Hepatocyte (in vitro differentiated cells): ENCODE data around the gene PPP1R2.

Experiments used
- CTCF ChIP-seq: fragments of 200-600 bp; sonication (generic); IDR thresholded peaks from 2 replicates; pipeline ENCODE4 v1.5.1; 2016; ENCODE audit warnings: antibody characterized with exemption, mild to moderate bottlenecking; ENCODE audit not compliant: poor library complexity
- EZH2phosphoT487 ChIP-seq: fragments of 200-600 bp; sonication (generic); IDR thresholded peaks from one replicate; pipeline ENCODE4 v1.6.1; 2018; ENCODE audit warnings: antibody characterized with exemption, mild to moderate bottlenecking, low read depth, moderate library complexity; ENCODE audit not compliant: unreplicated experiment, severe bottlenecking

GRCh38 chr3:195591220-195591619, 48.1 kb upstream of the PPP1R2 start:
- TF ChIP-seq CTCF = no peak
- TF ChIP-seq EZH2phosphoT487 = no peak
